Gastroesophageal sphincter (tissue), 3 donors: Measurements from ENCODE around the gene FARS2.

Source experiments
- CTCF ChIP-seq, 4 experiments: fragments of 200-600 bp in 2 of 4; fragments of 450-650 bp in 2 of 4; sonication (generic) in 1 of 4; IDR thresholded peaks; one replicate each; pipeline ENCODE4 v1.5.1; 2017 to 2019; ENCODE audit warnings: antibody characterized with exemption in 4 of 4, mild to moderate bottlenecking in 2 of 4, moderate library complexity in 2 of 4
- EP300 ChIP-seq: sonication (generic); formaldehyde crosslinking; IDR thresholded peaks from one replicate; pipeline ENCODE4 v1.6.1; 2017; ENCODE audit warnings: antibody characterized with exemption, mild to moderate bottlenecking
- POLR2A ChIP-seq, 2 donors: fragments of 450-650 bp; IDR thresholded peaks; one replicate each; pipeline ENCODE4 v1.6.1; 2017; ENCODE audit warnings: antibody characterized with exemption in 2 of 2, mild to moderate bottlenecking in 2 of 2, moderate library complexity in 1 of 2
- POLR2AphosphoS5 ChIP-seq: sonication (generic); formaldehyde crosslinking; IDR thresholded peaks from one replicate; pipeline ENCODE4 v1.6.1; 2017; ENCODE audit warnings: antibody characterized with exemption

- TF ChIP-seq POLR2A (IDR thresholded peaks at IDR 0.05) = no peak
- no peak for TF ChIP-seq CTCF (IDR thresholded peaks at IDR 0.05)
- no peak for TF ChIP-seq EP300
- no peak for TF ChIP-seq POLR2AphosphoS5
These were observed 78.5 kb downstream of the FARS2 start for GRCh38 chr6:5339786-5340185.
